SJSA1 (cell line): Measurements from ENCODE around the gene MORN1. TPM values are rescaled to one million over a fixed set of nuclear protein-coding genes. Genes with fewer than 3 reads are reported as not detected.

Source experiments
- DNase-seq, 2 experiments: peaks; one replicate each; pipeline ENCODE4 v3.0.0-alpha.2; 2015 to 2020; ENCODE audit warnings: low spot score in 2 of 2, low read depth in 1 of 2
- H3K27ac ChIP-seq: fragments of 250-450 bp; sonication (Bioruptor Pico); 2 replicates; pipeline ENCODE4 v1.5.1; 2020; ENCODE audit warnings: mild to moderate bottlenecking, moderate library complexity
- H3K27me3 ChIP-seq: fragments of 250-450 bp; sonication (Bioruptor Pico); replicated peaks from 2 replicates; pipeline ENCODE4 v1.5.1; 2020; ENCODE audit warnings: mild to moderate bottlenecking, moderate library complexity
- H3K36me3 ChIP-seq: fragments of 250-450 bp; sonication (Bioruptor Pico); 2 replicates; pipeline ENCODE4 v1.5.1; 2020; ENCODE audit warnings: mild to moderate bottlenecking
- H3K4me1 ChIP-seq: fragments of 250-450 bp; sonication (Bioruptor Pico); replicated peaks from 2 replicates; pipeline ENCODE4 v1.6.1; 2021; ENCODE audit warnings: mild to moderate bottlenecking
- H3K4me3 ChIP-seq: fragments of 250-450 bp; sonication (Bioruptor Pico); 2 replicates; pipeline ENCODE4 v1.5.1; 2020; ENCODE audit warnings: mild to moderate bottlenecking
- H3K9me3 ChIP-seq: fragments of 250-450 bp; sonication (Bioruptor Pico); replicated peaks from 2 replicates; pipeline ENCODE4 v1.5.1; 2020; ENCODE audit warnings: mild to moderate bottlenecking
- total RNA-seq: library from RNA; depleted of rRNA; stranded (reverse); fragments of >200 nt; shearing (Covaris generic); gene quantifications from 2 replicates; pipeline ENCODE4 v1.2.3, GENCODE V29; 2014

MORN1 gene
- total RNA-seq, 1 experiment from 2014 or later = 5.0 TPM

- Histone ChIP-seq H3K36me3 (peaks cover 5% of the 10 kb centered on the region), H3K9me3 (peaks cover 3% of the 10 kb centered on the region; the same call in 1 of the 2 replicates), H3K27me3 (peaks cover 12% of the 10 kb centered on the region), H3K4me3 (no peak overlapping the region), H3K27ac (no peak overlapping the region), H3K4me1 (peaks cover 28% of the 10 kb centered on the region)
- DNase-seq = no peak
These were observed 24.5 kb upstream of the MORN1 start for GRCh38 chr1:2415801-2416208.

- Histone ChIP-seq H3K4me3 (no peak overlapping the region), H3K36me3 (peaks cover 5% of the 10 kb centered on the region), H3K27ac (no peak overlapping the region), H3K9me3 (peaks cover 3% of the 10 kb centered on the region; the same call in 1 of the 2 replicates), H3K27me3 (peaks cover 12% of the 10 kb centered on the region), H3K4me1 (peaks cover 28% of the 10 kb centered on the region)
- no peak for DNase-seq
These were observed 24.0 kb upstream of the MORN1 start for GRCh38 chr1:2415337-2415736.

- peak; percentile 63 to 71 for DNase-seq
- H3K36me3 ChIP-seq = peaks cover 12% of the 10 kb centered on the region
- H3K27ac ChIP-seq = no peak overlapping the region
- no peak overlapping the region for H3K4me3 ChIP-seq
- H3K9me3 ChIP-seq = peaks cover 3% of the 10 kb centered on the region; the same call in 1 of the 2 replicates
- H3K27me3 ChIP-seq = peaks cover 12% of the 10 kb centered on the region
- peaks cover 28% of the 10 kb centered on the region for H3K4me1 ChIP-seq
These were observed 23.1 kb upstream of the MORN1 start for GRCh38 chr1:2414297-2414958.

- DNase-seq = no peak
- Histone ChIP-seq H3K4me1 (peaks cover 28% of the 10 kb centered on the region), H3K27ac (no peak overlapping the region), H3K36me3 (peaks cover 18% of the 10 kb centered on the region), H3K9me3 (peaks cover 3% of the 10 kb centered on the region; the same call in 1 of the 2 replicates), H3K4me3 (no peak overlapping the region), H3K27me3 (peaks cover 6% of the 10 kb centered on the region)
These were observed 22.3 kb upstream of the MORN1 start for GRCh38 chr1:2413495-2414296.

DNA sequence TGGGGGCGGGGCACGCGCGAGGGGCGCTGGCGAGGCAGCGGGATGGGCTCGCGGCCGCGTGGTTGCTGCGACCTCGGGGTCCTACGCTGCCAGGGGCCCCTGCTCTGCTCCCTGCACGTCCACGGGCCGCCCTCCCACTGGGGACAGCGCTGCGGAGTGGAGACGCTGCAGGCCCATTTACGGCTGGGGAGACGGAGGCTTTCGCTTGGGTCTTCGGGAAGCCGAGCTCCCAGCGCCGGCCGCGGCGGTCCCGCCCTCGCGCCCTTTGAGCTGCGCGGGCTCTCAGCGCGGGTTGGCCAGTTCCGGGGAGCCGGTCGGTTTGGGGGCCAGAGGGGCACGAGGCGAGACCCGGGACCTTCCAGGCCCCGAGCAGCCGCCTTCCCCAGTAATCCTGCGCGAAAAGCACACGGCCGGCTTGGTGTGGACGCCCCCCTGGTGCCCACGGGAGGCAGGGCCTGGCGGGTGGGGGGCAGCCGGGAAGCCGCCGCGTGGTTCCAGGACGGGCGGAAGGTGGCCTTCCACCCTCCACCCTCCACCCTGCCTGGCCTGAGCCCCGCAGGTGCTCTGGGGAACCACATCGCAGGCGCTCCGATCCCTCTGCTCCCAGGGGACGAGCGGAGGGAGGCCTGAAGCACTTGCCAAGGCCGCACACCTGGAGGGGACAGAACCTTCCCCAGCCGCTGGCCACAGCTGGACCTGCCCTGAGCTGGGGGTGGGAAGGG lies 21.6 kb upstream of the MORN1 start:
- peaks cover 3% of the 10 kb centered on the region; the same call in 1 of the 2 replicates for H3K9me3 ChIP-seq
- peak overlapping the region; percentile 99 for H3K4me3 ChIP-seq
- peak overlapping the region; percentile 23; the same call in 1 of the 2 replicates for H3K27ac ChIP-seq
- H3K36me3 ChIP-seq = peaks cover 22% of the 10 kb centered on the region
- H3K4me1 ChIP-seq = peaks cover 28% of the 10 kb centered on the region
- peaks cover 4% of the 10 kb centered on the region; the same call in 1 of the 2 replicates for H3K27me3 ChIP-seq
- peak in 1 of 2 experiments; percentile 79 for DNase-seq

DNA sequence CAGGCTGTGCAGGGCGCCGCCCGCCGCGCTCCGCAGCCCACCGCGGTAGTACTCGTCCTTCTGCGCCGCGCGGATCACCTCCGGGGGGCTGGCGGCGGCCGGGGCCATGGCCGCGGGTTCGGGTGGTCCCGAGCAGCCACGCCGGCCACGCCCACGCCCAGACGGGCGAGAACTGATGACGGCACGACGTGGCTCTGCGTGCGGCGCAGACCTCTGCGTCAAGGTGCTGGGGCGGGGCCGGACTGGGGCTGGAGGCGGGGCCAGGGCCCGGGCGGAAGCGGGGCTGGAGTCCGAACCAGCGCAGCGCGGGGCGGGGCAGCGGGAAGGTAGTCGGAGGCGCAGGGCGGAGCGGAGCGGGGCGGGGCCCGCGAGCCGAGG lies 21.0 kb upstream of the MORN1 start, which contains the start of gene PEX10:
Gene PEX10 (minus strand): TSS at position 170 of the 378 bp plus-strand sequence. CDS start 62 bp downstream, at position 108.
- Histone ChIP-seq H3K27ac (peak within 1 kb of the TSS; percentile 80), H3K4me1 (peaks cover 28% of the 10 kb centered on the region), H3K36me3 (peaks cover 25% of the 10 kb centered on the region), H3K4me3 (peak within 1 kb of the TSS; percentile 99), H3K27me3 (no peaks in the 10 kb centered on the region), H3K9me3 (peaks cover 3% of the 10 kb centered on the region; the same call in 1 of the 2 replicates)
- peak; percentile 81 to 98 for DNase-seq

- DNase-seq = no peak
- no peaks in the 10 kb centered on the region for H3K27me3 ChIP-seq
- H3K36me3 ChIP-seq = peaks cover 30% of the 10 kb centered on the region
- peak overlapping the region; percentile 99 for H3K4me3 ChIP-seq
- H3K4me1 ChIP-seq = peaks cover 28% of the 10 kb centered on the region
- H3K27ac ChIP-seq = peak overlapping the region; percentile 80
- H3K9me3 ChIP-seq = peaks cover 3% of the 10 kb centered on the region; the same call in 1 of the 2 replicates
These were observed 20.5 kb upstream of the MORN1 start for GRCh38 chr1:2411801-2412394.

- Histone ChIP-seq H3K36me3 (peaks cover 51% of the 10 kb centered on the region), H3K27ac (no peak overlapping the region), H3K27me3 (no peaks in the 10 kb centered on the region), H3K9me3 (peaks cover 3% of the 10 kb centered on the region; the same call in 1 of the 2 replicates), H3K4me3 (no peak overlapping the region), H3K4me1 (peaks cover 28% of the 10 kb centered on the region)
- DNase-seq = no peak
These were observed 18.4 kb upstream of the MORN1 start for GRCh38 chr1:2409745-2410144.

- Histone ChIP-seq H3K36me3 (peaks cover 59% of the 10 kb centered on the region), H3K27me3 (no peaks in the 10 kb centered on the region), H3K27ac (no peak overlapping the region), H3K4me3 (no peak overlapping the region), H3K9me3 (peaks cover 3% of the 10 kb centered on the region; the same call in 1 of the 2 replicates), H3K4me1 (peaks cover 21% of the 10 kb centered on the region)
- DNase-seq = no peak
These were observed 17.5 kb upstream of the MORN1 start for GRCh38 chr1:2408859-2409276.

- Histone ChIP-seq H3K9me3 (peaks cover 3% of the 10 kb centered on the region; the same call in 1 of the 2 replicates), H3K27ac (no peak overlapping the region), H3K4me1 (peaks cover 18% of the 10 kb centered on the region), H3K36me3 (peaks cover 63% of the 10 kb centered on the region), H3K4me3 (no peak overlapping the region), H3K27me3 (no peaks in the 10 kb centered on the region)
- DNase-seq = no peak
These were observed 17.1 kb upstream of the MORN1 start for GRCh38 chr1:2408456-2408855.

DNA sequence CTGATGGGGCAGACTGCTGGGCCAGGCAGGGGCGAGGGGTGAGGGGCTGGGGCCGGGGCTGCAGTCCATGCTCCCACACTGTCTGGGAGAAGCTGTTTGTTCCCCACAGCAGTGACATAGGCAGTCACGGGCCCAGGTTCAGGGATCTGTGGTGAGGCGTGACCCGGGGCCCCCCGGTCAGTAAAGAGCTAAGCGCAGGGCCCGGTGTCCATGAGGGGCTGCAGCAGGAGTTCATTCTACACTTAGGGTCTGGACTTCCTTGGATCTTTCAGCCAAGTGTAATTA lies 16.6 kb upstream of the MORN1 start:
- Histone ChIP-seq H3K4me1 (peaks cover 13% of the 10 kb centered on the region), H3K9me3 (peaks cover 3% of the 10 kb centered on the region; the same call in 1 of the 2 replicates), H3K27ac (no peak overlapping the region), H3K36me3 (peaks cover 69% of the 10 kb centered on the region), H3K27me3 (no peaks in the 10 kb centered on the region), H3K4me3 (no peak overlapping the region)
- no peak for DNase-seq

- Histone ChIP-seq H3K4me3 (no peak overlapping the region), H3K9me3 (0 out of 2 replicates have a peak, but pooled peaks cover 3% of the 10 kb centered on the region), H3K4me1 (peaks cover 9% of the 10 kb centered on the region), H3K27ac (no peak overlapping the region), H3K27me3 (no peaks in the 10 kb centered on the region), H3K36me3 (peaks cover 74% of the 10 kb centered on the region)
- DNase-seq = no peak
These were observed 16.0 kb upstream of the MORN1 start for GRCh38 chr1:2407166-2407990.
